K562 (cell line): Measurements from ENCODE around the gene C2CD4C. TPM values are rescaled to one million over a fixed set of nuclear protein-coding genes. Genes with fewer than 3 reads are reported as not detected.

Experiments used
- CBX1 ChIP-seq: sonication (generic); IDR thresholded peaks from 2 replicates; pipeline ENCODE4 v1.6.1; 2016; ENCODE audit warnings: antibody characterized with exemption, low read depth, mild to moderate bottlenecking
- SFPQ ChIP-seq: fragments of 200-400 bp; formaldehyde crosslinking; IDR thresholded peaks from 2 replicates; pipeline ENCODE4 v1.6.1; 2017; ENCODE audit warnings: mild to moderate bottlenecking, low read depth, low read length, moderate library complexity
- ZBTB40 ChIP-seq, 2 experiments: fragments of 450-650 bp in 1 of 2; sonication (generic) in 1 of 2; formaldehyde crosslinking in 1 of 2; IDR thresholded peaks; 2 replicates each; pipeline versions ENCODE4 v1.7.1 to v1.9.0; 2016 to 2022; ENCODE audit warnings: inconsistent platforms in 1 of 2, mild to moderate bottlenecking in 1 of 2, missing genetic modification reagents in 1 of 2
- polyA plus RNA-seq, 8 experiments: library from polyadenylated mRNA; depleted of rRNA in 4 of 8; stranded (reverse) in 5 of 8; unstranded in 3 of 8; fragments of >200 nt; fragmentation: Nextera tagmentation in 2 of 8; fragmentation: Illumina TruSeq in 1 of 8; extraction: Ambion mirVana in 2 of 8; extraction: Trizol in 1 of 8; gene quantifications; 2 replicates each; pipeline versions ENCODE4 v1.2.1 to v1.2.3, GENCODE V29; 2011 to 2014; ENCODE audit warnings: inconsistent platforms in 1 of 8, missing spikeins in 1 of 8
- total RNA-seq, 7 experiments: library from RNA; depleted of rRNA in 6 of 7; stranded (reverse); fragments of >200 nt in 6 of 7; fragmentation: Illumina TruSeq in 2 of 7; extraction: Trizol in 2 of 7; gene quantifications; 2 replicates each; pipeline versions ENCODE4 v1.2.1 to v1.2.3, GENCODE V29; 2011 to 2021; ENCODE audit warnings: low replicate concordance in 1 of 7
- TF ChIP-seq, protein P1 (sequence below): fragments of 200-600 bp; sonication (generic); IDR thresholded peaks from one replicate; pipeline ENCODE4 v1.6.1; 2012; ENCODE audit warnings: mild to moderate bottlenecking, low read depth, low read length, inconsistent platforms

C2CD4C gene
- total and polyA plus RNA-seq, 9 of the 15 experiments (the other 6 are each of a cell fraction or from before 2014, with no cell fraction given): 0.01 to 0.07 TPM; not detected in 7

DNA sequence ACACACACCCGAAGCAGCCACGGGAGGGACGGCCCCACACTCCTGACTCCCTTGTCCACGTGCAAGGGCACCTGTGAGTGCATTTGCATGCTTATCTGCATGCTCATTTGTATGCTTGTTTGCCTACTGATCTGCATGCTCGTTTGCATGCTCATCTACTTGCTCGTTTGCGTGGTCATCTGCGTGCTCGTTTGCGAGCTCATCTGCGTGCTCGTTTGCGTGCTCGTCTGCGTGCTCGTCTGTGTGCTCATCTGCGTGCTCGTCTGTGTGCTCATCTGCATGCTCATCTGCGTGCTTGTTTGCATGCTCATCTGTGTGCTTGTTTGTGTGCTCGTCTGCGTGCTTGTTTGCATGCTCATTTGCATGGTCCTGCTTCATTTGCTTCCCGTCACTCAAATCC, 28.1 kb upstream of the C2CD4C start (continued):
- TF ChIP-seq ZBTB40 (IDR thresholded peaks at IDR 0.05): no peak
- TF ChIP-seq ZBTB40 (CRISPR knock-in tag; IDR thresholded peaks at IDR 0.05): peak; percentile 20; the same call in 1 of the 2 replicates
- TF ChIP-seq, protein P1, sequence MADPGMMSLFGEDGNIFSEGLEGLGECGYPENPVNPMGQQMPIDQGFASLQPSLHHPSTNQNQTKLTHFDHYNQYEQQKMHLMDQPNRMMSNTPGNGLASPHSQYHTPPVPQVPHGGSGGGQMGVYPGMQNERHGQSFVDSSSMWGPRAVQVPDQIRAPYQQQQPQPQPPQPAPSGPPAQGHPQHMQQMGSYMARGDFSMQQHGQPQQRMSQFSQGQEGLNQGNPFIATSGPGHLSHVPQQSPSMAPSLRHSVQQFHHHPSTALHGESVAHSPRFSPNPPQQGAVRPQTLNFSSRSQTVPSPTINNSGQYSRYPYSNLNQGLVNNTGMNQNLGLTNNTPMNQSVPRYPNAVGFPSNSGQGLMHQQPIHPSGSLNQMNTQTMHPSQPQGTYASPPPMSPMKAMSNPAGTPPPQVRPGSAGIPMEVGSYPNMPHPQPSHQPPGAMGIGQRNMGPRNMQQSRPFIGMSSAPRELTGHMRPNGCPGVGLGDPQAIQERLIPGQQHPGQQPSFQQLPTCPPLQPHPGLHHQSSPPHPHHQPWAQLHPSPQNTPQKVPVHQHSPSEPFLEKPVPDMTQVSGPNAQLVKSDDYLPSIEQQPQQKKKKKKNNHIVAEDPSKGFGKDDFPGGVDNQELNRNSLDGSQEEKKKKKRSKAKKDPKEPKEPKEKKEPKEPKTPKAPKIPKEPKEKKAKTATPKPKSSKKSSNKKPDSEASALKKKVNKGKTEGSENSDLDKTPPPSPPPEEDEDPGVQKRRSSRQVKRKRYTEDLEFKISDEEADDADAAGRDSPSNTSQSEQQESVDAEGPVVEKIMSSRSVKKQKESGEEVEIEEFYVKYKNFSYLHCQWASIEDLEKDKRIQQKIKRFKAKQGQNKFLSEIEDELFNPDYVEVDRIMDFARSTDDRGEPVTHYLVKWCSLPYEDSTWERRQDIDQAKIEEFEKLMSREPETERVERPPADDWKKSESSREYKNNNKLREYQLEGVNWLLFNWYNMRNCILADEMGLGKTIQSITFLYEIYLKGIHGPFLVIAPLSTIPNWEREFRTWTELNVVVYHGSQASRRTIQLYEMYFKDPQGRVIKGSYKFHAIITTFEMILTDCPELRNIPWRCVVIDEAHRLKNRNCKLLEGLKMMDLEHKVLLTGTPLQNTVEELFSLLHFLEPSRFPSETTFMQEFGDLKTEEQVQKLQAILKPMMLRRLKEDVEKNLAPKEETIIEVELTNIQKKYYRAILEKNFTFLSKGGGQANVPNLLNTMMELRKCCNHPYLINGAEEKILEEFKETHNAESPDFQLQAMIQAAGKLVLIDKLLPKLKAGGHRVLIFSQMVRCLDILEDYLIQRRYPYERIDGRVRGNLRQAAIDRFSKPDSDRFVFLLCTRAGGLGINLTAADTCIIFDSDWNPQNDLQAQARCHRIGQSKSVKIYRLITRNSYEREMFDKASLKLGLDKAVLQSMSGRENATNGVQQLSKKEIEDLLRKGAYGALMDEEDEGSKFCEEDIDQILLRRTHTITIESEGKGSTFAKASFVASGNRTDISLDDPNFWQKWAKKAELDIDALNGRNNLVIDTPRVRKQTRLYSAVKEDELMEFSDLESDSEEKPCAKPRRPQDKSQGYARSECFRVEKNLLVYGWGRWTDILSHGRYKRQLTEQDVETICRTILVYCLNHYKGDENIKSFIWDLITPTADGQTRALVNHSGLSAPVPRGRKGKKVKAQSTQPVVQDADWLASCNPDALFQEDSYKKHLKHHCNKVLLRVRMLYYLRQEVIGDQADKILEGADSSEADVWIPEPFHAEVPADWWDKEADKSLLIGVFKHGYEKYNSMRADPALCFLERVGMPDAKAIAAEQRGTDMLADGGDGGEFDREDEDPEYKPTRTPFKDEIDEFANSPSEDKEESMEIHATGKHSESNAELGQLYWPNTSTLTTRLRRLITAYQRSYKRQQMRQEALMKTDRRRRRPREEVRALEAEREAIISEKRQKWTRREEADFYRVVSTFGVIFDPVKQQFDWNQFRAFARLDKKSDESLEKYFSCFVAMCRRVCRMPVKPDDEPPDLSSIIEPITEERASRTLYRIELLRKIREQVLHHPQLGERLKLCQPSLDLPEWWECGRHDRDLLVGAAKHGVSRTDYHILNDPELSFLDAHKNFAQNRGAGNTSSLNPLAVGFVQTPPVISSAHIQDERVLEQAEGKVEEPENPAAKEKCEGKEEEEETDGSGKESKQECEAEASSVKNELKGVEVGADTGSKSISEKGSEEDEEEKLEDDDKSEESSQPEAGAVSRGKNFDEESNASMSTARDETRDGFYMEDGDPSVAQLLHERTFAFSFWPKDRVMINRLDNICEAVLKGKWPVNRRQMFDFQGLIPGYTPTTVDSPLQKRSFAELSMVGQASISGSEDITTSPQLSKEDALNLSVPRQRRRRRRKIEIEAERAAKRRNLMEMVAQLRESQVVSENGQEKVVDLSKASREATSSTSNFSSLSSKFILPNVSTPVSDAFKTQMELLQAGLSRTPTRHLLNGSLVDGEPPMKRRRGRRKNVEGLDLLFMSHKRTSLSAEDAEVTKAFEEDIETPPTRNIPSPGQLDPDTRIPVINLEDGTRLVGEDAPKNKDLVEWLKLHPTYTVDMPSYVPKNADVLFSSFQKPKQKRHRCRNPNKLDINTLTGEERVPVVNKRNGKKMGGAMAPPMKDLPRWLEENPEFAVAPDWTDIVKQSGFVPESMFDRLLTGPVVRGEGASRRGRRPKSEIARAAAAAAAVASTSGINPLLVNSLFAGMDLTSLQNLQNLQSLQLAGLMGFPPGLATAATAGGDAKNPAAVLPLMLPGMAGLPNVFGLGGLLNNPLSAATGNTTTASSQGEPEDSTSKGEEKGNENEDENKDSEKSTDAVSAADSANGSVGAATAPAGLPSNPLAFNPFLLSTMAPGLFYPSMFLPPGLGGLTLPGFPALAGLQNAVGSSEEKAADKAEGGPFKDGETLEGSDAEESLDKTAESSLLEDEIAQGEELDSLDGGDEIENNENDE: no peak
- no peak for TF ChIP-seq CBX1
- TF ChIP-seq SFPQ: no peak
